PC-9 (cell line): ENCODE data around the gene SAMD1. TPM values are rescaled to one million over a fixed set of nuclear protein-coding genes. Genes with fewer than 3 reads are reported as not detected.

Experiments
- BruUV-seq: library from RNA; stranded (reverse); fragments of 400-500 nt; replicated peaks from 2 replicates; lab custom pipeline; 2021; lab: Mats Ljungman, UMichigan
- CTCF ChIA-PET: fragments of 300-600 bp; sonication (Branson Sonifier 250); formaldehyde crosslinking; loops from one replicate; lab custom pipeline; 2022; ENCODE audit warnings: antibody characterized with exemption; lab: Charles Lee
- POLR2A ChIA-PET: fragments of 300-600 bp; sonication (Branson Sonifier 250); formaldehyde crosslinking; loops from one replicate; lab custom pipeline; 2022; ENCODE audit warnings: antibody characterized with exemption; ENCODE audit not compliant: unreplicated experiment; lab: Charles Lee
- DNase-seq, 2 experiments: peaks; one replicate each; pipeline versions ENCODE4 v3.0.0 to v3.0.0-alpha.2; 2015 to 2022; ENCODE audit warnings: mixed read lengths in 1 of 2
- H2AFZ ChIP-seq: fragments of 200-600 bp; sonication (generic); 2 replicates; pipeline ENCODE4 v1.8.1; 2017; ENCODE audit warnings: antibody characterized with exemption
- H3F3A ChIP-seq: fragments of 200-600 bp; sonication (generic); 2 replicates; pipeline ENCODE4 v1.8.1; 2017; ENCODE audit warnings: antibody characterized with exemption, mild to moderate bottlenecking, low read depth; ENCODE audit not compliant: insufficient read depth
- H3K27ac ChIP-seq: fragments of 200-600 bp; sonication (generic); 2 replicates; pipeline ENCODE4 v1.6.1; 2016; ENCODE audit warnings: mixed run types
- H3K27me3 ChIP-seq: fragments of 200-600 bp; sonication (generic); 2 replicates; pipeline ENCODE4 v1.6.1; 2016; ENCODE audit warnings: low read depth, mixed run types; ENCODE audit not compliant: insufficient read depth
- H3K36me3 ChIP-seq: fragments of 200-600 bp; sonication (generic); 2 replicates; pipeline ENCODE4 v1.6.1; 2016; ENCODE audit warnings: low read depth, mixed run types
- H3K4me1 ChIP-seq: fragments of 200-600 bp; sonication (generic); replicated peaks from 2 replicates; pipeline ENCODE4 v1.6.1; 2016; ENCODE audit warnings: mixed run types; ENCODE audit not compliant: insufficient read depth
- H3K4me2 ChIP-seq: fragments of 200-600 bp; sonication (generic); 2 replicates; pipeline ENCODE4 v1.6.1; 2017; ENCODE audit warnings: mixed run types
- H3K4me3 ChIP-seq: fragments of 200-600 bp; sonication (generic); 2 replicates; pipeline ENCODE4 v1.6.1; 2016; ENCODE audit warnings: mixed run types
- H3K79me2 ChIP-seq: fragments of 200-600 bp; sonication (generic); 2 replicates; pipeline ENCODE4 v1.6.1; 2017; ENCODE audit warnings: low read depth, mixed run types
- H3K9me2 ChIP-seq: fragments of 200-600 bp; sonication (generic); 2 replicates; pipeline ENCODE4 v1.8.1; 2017; ENCODE audit warnings: mild to moderate bottlenecking; ENCODE audit not compliant: insufficient read depth
- H3K9me3 ChIP-seq: fragments of 200-600 bp; sonication (generic); 2 replicates; pipeline ENCODE4 v1.8.1; 2016; ENCODE audit warnings: low read depth; ENCODE audit not compliant: insufficient read depth
- H4K20me1 ChIP-seq: fragments of 200-600 bp; sonication (generic); 2 replicates; pipeline ENCODE4 v1.8.1; 2017; ENCODE audit not compliant: insufficient read depth
- EZH2 ChIP-seq: fragments of 200-600 bp; sonication (generic); IDR thresholded peaks from 2 replicates; pipeline ENCODE4 v1.8.0; 2017; ENCODE audit warnings: antibody characterized with exemption, low read depth
- intact Hi-C: fragments of 100-400 bp; cut with micrococcal nuclease; formaldehyde crosslinking; loops from one replicate; pipeline ENCODE4 v1.10.0; 2022; ENCODE audit not compliant: unreplicated experiment
- total RNA-seq: library from RNA; stranded (reverse); gene quantifications from 2 replicates; pipeline ENCODE4 v1.2.3, GENCODE V29; 2021
- TF ChIP-seq, protein P1 (sequence below): fragments of 200-600 bp; sonication (generic); conservative IDR thresholded peaks from 2 replicates; pipeline ENCODE4 v1.6.1; 2017; ENCODE audit warnings: mixed run types, antibody characterized with exemption, mild to moderate bottlenecking, moderate library complexity

SAMD1 gene
- total RNA-seq, 1 experiment from 2014 or later, result 50.3 TPM

DNA sequence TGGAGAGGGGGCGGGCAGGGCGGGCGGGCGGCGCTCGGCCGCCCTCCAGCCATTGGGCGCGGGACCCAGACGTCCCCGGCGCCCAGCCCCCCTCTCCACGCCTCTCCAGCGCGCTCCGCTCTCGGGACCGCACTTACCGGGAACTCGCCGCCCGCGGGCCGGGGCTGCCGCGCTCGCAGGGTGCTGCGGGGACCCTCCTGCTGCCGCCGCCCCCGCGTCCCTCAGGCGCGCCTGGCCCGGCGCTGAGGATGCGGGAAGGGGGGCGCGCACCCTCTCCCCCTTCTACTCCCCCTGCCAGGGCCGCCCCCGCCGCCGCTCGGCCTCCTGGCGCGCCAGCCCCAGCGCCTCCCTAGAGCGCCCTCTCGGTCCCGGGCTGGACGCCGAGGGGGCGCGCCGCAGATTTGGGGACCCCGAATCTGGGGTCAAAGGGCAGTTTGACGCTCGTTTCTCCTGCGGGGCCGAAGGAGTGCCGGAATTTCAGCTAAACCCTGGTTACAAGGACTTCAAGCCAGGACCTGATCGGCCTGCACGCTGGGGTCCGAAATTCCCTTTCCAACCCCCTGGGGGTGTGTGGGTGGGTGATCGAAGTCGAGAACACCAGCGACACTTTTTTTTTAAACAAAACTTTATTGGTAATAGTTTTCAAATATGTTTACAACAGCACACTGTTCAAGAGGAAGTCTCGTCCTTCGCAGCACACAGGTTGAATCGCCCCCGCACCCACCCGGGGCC is 696 bp upstream of the SAMD1 start:
- Histone ChIP-seq H3K9me3 (peaks cover 8% of the 10 kb centered on the region; the same call in 1 of the 2 replicates), H3K79me2 (peaks cover 6% of the 10 kb centered on the region; the same call in 1 of the 2 replicates), H3F3A (peaks cover 37% of the 10 kb centered on the region), H3K4me2 (peak overlapping the region; percentile 86), H3K36me3 (no peaks in the 10 kb centered on the region; the same call in 1 of the 2 replicates), H3K4me1 (peaks cover 8% of the 10 kb centered on the region), H2AFZ (peak overlapping the region; percentile 97), H3K27me3 (no peaks in the 10 kb centered on the region), H3K9me2 (no peaks in the 10 kb centered on the region), H4K20me1 (no peaks in the 10 kb centered on the region), H3K4me3 (peak overlapping the region; percentile 98), H3K27ac (peak overlapping the region; percentile 50)
- ChIA-PET CTCF (no interaction called here), POLR2A (no interaction called here)
- intact Hi-C loops, result loop anchor here (2.0 kb wide), 1 partner anchor 26 kb away; the partner anchor contains the start of gene PRKACA
- BruUV-seq, result TSS peak; percentile 99
- no peak for TF ChIP-seq EZH2
- TF ChIP-seq, protein P1, sequence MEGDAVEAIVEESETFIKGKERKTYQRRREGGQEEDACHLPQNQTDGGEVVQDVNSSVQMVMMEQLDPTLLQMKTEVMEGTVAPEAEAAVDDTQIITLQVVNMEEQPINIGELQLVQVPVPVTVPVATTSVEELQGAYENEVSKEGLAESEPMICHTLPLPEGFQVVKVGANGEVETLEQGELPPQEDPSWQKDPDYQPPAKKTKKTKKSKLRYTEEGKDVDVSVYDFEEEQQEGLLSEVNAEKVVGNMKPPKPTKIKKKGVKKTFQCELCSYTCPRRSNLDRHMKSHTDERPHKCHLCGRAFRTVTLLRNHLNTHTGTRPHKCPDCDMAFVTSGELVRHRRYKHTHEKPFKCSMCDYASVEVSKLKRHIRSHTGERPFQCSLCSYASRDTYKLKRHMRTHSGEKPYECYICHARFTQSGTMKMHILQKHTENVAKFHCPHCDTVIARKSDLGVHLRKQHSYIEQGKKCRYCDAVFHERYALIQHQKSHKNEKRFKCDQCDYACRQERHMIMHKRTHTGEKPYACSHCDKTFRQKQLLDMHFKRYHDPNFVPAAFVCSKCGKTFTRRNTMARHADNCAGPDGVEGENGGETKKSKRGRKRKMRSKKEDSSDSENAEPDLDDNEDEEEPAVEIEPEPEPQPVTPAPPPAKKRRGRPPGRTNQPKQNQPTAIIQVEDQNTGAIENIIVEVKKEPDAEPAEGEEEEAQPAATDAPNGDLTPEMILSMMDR, result peak; percentile 45; the same call in 1 of the 2 replicates
- peak; percentile 75 to 82 for DNase-seq

- intact Hi-C loops, result loop anchor here (2.0 kb wide), 1 partner anchor 27 kb away; the partner anchor contains the start of gene PRKACA
- no peaks in the 10 kb centered on the region; the same call in 1 of the 2 replicates for H3K36me3 ChIP-seq
- peak overlapping the region; percentile 63; the same call in 1 of the 2 replicates for H3K4me3 ChIP-seq
- no peaks in the 10 kb centered on the region for H3K27me3 ChIP-seq
- H3K4me2 ChIP-seq, result peak overlapping the region; percentile 81
- peaks cover 6% of the 10 kb centered on the region; the same call in 1 of the 2 replicates for H3K79me2 ChIP-seq
- H3K4me1 ChIP-seq, result peaks cover 8% of the 10 kb centered on the region
- H2AFZ ChIP-seq, result peak overlapping the region; percentile 70; the same call in 1 of the 2 replicates
- peak in 1 of 2 experiments; percentile 45 for DNase-seq
- no peaks in the 10 kb centered on the region for H3K9me2 ChIP-seq
- TF ChIP-seq, protein P1, result no peak
- TF ChIP-seq EZH2, result no peak
- peaks cover 44% of the 10 kb centered on the region for H3F3A ChIP-seq
- POLR2A ChIA-PET, result no interaction called here
- H3K9me3 ChIP-seq, result peaks cover 8% of the 10 kb centered on the region; the same call in 1 of the 2 replicates
- no TSS peak for BruUV-seq
- CTCF ChIA-PET, result no interaction called here
- no peaks in the 10 kb centered on the region for H4K20me1 ChIP-seq
- no peak overlapping the region for H3K27ac ChIP-seq
Observed at GRCh38 chr19:14089662-14090508, 666 bp downstream of the SAMD1 start.

DNA sequence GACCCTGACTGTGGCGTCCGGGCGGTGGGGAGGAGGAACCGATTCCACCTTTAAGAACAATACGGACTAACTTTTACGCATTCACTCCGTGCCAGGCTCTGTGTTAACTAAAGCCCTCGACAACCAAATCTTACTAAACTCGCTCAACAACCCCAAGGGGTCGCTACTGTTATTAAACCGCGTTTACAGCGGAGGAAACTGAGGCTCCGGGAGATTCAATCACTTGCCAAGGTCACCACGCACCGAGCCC is 1.2 kb downstream of the SAMD1 start:
- peak overlapping the region; percentile 70; the same call in 1 of the 2 replicates for H2AFZ ChIP-seq
- TF ChIP-seq, protein P1, result peak; percentile 33; the same call in 1 of the 2 replicates
- TF ChIP-seq EZH2, result no peak
- no peaks in the 10 kb centered on the region for H3K27me3 ChIP-seq
- peaks cover 8% of the 10 kb centered on the region for H3K4me1 ChIP-seq
- POLR2A ChIA-PET, result no interaction called here
- H3K79me2 ChIP-seq, result peaks cover 6% of the 10 kb centered on the region; the same call in 1 of the 2 replicates
- peak overlapping the region; percentile 63; the same call in 1 of the 2 replicates for H3K4me3 ChIP-seq
- no peaks in the 10 kb centered on the region for H4K20me1 ChIP-seq
- no peak overlapping the region for H3K27ac ChIP-seq
- peaks cover 8% of the 10 kb centered on the region; the same call in 1 of the 2 replicates for H3K9me3 ChIP-seq
- CTCF ChIA-PET, result no interaction called here
- DNase-seq, result no peak
- intact Hi-C loops, result no loop called here
- H3K4me2 ChIP-seq, result peak overlapping the region; percentile 81
- H3K9me2 ChIP-seq, result no peaks in the 10 kb centered on the region
- no TSS peak for BruUV-seq
- H3K36me3 ChIP-seq, result no peaks in the 10 kb centered on the region; the same call in 1 of the 2 replicates
- H3F3A ChIP-seq, result peaks cover 44% of the 10 kb centered on the region
